Measurements from ENCODE around the gene PAXX.
"Not testable (repeated sequence)": the region's sequence is repeated elsewhere in the genome, so short reads cannot be mapped to it uniquely, and the experiment has no call there.

PAXX gene

DNA sequence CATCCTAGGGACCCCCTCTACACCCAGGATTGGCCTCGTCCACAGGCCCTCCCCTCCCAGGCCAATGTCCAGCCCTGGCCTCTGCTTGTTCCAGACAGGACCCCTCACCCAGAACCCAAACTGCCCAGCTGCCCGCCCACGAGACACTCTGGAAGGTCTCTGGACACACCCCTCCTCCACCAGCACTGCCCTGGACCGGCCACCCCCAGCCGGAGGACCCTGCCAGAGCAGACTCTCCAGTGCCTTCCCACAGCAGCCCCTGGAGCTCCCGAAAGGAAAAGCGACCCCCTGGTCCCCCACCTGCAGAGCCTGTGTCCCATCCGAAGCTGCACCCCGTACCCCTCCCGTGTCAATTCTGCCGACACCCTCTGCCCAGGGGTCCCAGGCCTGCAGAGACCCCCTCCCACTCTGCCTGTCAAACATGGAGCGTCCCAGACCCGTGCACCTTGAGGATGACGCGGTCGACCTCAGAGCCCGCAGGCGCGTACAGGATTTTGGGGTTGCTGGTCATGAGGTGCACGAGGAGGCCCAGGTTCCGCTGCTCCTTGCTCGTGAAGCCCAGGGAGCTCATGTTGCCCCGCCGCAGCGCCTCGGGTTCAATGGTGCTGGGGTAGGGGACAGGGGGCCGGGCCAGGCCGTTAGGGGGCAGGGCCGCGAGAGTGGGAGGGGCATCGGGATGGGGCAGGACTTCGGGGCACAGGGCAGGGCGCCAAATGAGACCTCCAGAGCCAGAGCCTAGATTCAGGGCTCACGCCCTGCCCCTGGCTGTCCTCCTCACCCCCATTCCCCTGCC lies 27.9 kb downstream of the PAXX start:
- DNase-seq, result no peak

GRCh38 chr9:137020771-137021567 lies 28.7 kb downstream of the PAXX start:
- no peak for DNase-seq

- no peak for DNase-seq
Measured at GRCh38 chr9:137021568-137021978, 29.4 kb downstream of the PAXX start.

- peak; percentile 60 for DNase-seq
Measured at GRCh38 chr9:137021979-137022661, 29.9 kb downstream of the PAXX start.

DNA sequence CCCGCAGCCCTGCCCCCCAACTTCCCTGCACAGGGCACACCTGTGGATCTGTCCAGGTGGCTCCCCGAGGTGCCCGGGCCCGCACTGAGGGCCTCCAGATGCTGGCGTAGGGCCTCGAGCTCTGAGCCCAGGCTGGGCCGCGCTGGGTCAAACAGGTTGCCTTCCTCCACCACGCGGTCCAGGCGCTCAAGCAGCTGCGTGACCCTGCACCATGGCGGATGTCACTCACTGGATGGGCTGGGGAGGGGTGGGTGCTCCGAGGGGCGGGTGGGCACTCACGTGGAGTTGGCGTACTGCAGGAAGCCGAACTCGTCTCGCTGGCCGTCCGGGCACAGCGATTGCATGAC lies 30.4 kb downstream of the PAXX start:
- DNase-seq, result no peak

GRCh38 chr9:137023157-137023556 lies 30.9 kb downstream of the PAXX start:
- DNase-seq, result no peak

DNA sequence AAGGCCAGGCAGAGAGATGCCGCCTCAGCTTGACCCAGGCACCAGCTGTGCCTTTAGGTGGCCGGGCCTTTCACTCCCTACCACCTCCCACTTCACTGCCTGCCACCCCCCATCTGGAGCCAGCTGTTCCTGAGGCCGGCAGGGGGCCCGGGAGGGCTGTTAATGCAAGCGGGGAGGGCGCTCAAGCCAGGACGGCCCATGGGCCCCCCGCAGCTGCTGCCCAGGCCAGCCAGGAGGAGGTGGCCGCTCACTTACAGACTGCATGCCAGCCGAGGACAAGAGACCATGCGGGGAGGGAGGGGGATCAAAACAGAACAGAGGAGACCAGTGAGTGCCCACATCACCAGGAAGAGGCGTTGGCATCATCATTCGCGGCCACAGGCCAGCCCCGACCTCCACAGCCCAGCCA lies 31.4 kb downstream of the PAXX start:
- no peak for DNase-seq

GRCh38 chr9:137025517-137025966 lies 33.3 kb downstream of the PAXX start:
- DNase-seq, result no peak

GRCh38 chr9:137026384-137026783 lies 34.2 kb downstream of the PAXX start:
- DNase-seq, result no peak

DNA sequence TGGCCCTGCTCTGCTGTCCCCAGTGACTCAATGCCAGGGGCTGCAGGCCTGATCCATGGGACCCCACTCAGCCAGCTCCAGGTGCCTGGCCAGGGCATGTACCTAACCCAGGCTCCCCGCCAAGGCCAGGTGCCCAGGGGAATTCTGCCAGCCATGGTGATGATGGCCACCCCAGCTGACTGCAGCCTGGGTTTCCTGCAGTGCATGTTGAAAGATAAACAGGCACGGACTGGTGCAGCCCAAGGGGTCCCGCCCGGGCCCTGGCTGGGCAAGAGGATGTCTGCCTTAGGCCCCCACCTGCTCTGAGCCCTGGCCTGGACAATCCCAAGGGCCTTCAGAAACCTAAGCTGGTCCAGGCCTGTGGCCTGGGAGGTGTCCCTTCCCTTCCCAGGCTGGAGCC lies 34.6 kb downstream of the PAXX start:
- DNase-seq, result no peak

GRCh38 chr9:137027369-137028262 lies 35.4 kb downstream of the PAXX start, which contains the start of gene ABCA2:
ABCA2 (minus strand) TSS chr9:137028237; CDS start chr9:137028140, 97 bp downstream.
- no peak for DNase-seq

- DNase-seq, result peak; percentile 50
Measured at GRCh38 chr9:137028263-137029057, 36.2 kb downstream of the PAXX start.

DNA sequence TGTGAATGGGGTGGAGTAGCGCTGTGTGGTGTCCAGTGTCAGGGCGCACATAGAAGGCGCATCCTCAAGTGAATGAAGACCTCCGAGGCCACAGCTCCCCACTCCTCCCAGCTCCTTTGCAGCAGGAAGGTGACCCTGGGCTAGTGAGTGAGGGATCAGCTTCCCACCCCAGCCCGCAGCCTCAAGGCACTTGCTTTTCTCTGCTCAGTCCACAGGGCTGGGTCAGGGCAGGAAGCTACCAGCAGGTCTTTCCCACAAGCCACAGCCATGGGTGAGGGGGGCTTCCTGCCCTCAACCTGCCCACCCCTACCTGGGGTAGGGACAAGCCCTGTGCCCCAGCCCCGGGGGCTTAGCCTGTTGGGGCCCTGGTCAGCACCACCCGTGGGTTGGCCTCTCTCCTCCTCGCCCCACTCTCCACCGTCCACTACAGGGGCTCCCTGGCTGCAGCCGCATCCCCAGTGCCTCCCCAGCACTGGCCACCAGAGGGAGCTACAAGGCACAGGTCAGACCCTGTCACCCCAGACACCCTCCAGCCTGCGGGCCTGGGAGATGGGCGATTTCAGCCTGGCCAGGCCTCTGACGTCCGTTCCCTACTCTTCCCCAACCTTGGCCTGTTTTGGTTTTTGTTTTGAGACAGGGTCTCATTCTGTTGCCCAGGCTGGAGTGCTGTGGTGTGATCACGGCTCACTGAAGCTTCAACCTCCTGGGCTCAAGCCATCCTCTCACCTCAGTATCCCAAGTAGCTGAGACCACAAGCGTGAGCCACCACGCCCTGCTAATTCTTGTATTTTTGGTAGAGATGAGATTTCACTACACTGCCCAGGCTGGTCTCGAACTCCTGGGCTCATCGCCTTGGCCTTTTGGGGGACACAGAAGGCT lies 37.1 kb downstream of the PAXX start:
- peak; percentile 43 for DNase-seq

GRCh38 chr9:137030006-137030405 lies 37.8 kb downstream of the PAXX start:
- DNase-seq, result no peak

DNA sequence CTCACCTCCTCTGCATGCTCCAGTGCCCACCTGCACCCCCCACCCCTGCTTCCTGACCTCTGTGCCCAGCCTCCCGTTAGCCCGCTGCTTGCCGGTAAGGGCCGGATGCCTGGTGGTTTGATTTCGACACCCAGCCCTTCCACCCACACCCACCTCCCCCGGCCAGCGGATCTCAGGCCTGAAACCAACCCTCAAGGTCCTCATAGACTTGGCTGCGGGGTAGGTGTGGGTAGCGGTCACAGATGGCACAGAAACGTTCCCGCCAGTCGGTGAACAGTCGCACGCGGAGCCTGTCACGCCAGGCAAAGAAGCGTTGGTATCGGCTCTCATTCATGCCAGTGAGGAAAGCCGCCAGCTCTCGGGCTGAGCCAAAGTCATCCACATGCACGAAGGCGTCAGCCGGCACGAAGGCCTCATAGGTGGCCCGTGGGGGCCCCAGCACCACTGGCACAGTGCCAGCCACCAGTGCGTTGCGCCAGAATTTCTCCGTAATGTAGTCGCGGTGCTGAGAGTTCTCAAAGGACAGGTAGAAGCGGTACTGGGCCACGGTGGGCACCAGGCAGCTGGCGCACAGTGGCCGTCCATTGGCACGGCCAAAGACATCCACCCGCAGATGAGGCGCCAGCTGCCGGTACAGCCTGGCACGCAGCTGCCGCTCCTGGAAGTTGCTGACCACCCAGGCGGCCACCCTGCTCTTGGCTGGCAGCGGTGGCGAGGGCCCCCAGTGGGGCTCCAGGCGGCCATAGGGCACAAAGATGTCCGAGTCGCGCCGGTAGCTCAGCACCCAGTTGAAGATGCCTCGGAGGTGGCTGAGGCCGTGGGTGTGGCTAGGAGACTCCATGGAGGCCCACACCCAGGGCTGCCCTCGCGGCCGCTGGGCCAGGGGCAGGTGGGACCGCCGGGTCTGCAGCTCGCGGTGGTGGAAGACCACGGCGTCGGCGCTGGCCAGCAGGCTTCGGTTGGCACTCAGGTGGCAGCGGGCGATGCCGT lies 38.6 kb downstream of the PAXX start:
- DNase-seq, result no peak

- peak; percentile 23 for DNase-seq
Measured at GRCh38 chr9:137031904-137032640, 39.9 kb downstream of the PAXX start, which contains the start of gene FUT7. FUT7 (minus strand) TSS chr9:137032088; CDS start chr9:137031991, 97 bp downstream.

- no peak for DNase-seq
Measured at GRCh38 chr9:137032858-137033257, 40.6 kb downstream of the PAXX start.

GRCh38 chr9:137033481-137033880 lies 41.3 kb downstream of the PAXX start:
- DNase-seq, result not testable (repeated sequence)

All from effector CD8-positive, alpha-beta T cell (primary cell).